Mammary epithelial cell (primary cell): ENCODE data around the gene BACH2.

ENCODE experiments used
- EZH2 ChIP-seq: IDR thresholded peaks from 2 replicates; pipeline ENCODE4 v1.6.1; 2012; ENCODE audit warnings: low read length, inconsistent platforms, borderline replicate concordance
- TF ChIP-seq, protein P1 (sequence below), 2 donors: IDR thresholded peaks in 1 of 2; conservative IDR thresholded peaks in 1 of 2; 2 replicates each; pipeline ENCODE4 v1.5.1; 2011 to 2012; ENCODE audit warnings: inconsistent platforms in 2 of 2, low read length in 2 of 2, mild to moderate bottlenecking in 2 of 2, control low read depth in 1 of 2, low read depth in 1 of 2; ENCODE audit not compliant: insufficient read depth in 1 of 2; ENCODE audit errors: extremely low read depth in 1 of 2

- TF ChIP-seq, protein P1, sequence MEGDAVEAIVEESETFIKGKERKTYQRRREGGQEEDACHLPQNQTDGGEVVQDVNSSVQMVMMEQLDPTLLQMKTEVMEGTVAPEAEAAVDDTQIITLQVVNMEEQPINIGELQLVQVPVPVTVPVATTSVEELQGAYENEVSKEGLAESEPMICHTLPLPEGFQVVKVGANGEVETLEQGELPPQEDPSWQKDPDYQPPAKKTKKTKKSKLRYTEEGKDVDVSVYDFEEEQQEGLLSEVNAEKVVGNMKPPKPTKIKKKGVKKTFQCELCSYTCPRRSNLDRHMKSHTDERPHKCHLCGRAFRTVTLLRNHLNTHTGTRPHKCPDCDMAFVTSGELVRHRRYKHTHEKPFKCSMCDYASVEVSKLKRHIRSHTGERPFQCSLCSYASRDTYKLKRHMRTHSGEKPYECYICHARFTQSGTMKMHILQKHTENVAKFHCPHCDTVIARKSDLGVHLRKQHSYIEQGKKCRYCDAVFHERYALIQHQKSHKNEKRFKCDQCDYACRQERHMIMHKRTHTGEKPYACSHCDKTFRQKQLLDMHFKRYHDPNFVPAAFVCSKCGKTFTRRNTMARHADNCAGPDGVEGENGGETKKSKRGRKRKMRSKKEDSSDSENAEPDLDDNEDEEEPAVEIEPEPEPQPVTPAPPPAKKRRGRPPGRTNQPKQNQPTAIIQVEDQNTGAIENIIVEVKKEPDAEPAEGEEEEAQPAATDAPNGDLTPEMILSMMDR (conservative IDR thresholded peaks at IDR 0.05 in 1 of 2, IDR thresholded peaks at IDR 0.05 in 1 of 2; ENCODE audit: extremely low read depth in 1 of 2, insufficient read depth in 1 of 2, low read depth in 1 of 2, low read length in 2 of 2): no peak
- no peak for TF ChIP-seq EZH2
These were observed 22.4 kb upstream of the BACH2 start for GRCh38 chr6:90319044-90319443.
